Measurements from ENCODE around the gene SNX24.

DNA sequence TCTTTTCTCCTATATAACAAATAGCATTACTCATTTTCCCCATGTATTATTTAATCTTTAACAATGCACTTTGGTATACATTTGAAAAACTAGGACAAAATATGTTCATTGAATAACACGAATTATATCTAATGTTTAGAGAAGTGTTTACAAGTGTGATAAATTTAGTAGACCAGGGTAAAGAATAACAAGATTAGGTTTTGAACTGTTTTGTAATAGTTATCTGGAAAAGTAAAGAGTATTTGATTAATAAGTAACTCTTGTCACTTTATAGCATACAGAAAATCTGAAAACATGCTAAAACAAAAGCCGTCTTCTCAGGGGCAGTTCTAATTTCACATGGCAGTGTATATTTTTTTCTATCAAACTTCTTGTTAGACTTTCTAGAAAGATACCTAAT, 132.7 kb downstream of the SNX24 start:
- TF ChIP-seq, protein P1, sequence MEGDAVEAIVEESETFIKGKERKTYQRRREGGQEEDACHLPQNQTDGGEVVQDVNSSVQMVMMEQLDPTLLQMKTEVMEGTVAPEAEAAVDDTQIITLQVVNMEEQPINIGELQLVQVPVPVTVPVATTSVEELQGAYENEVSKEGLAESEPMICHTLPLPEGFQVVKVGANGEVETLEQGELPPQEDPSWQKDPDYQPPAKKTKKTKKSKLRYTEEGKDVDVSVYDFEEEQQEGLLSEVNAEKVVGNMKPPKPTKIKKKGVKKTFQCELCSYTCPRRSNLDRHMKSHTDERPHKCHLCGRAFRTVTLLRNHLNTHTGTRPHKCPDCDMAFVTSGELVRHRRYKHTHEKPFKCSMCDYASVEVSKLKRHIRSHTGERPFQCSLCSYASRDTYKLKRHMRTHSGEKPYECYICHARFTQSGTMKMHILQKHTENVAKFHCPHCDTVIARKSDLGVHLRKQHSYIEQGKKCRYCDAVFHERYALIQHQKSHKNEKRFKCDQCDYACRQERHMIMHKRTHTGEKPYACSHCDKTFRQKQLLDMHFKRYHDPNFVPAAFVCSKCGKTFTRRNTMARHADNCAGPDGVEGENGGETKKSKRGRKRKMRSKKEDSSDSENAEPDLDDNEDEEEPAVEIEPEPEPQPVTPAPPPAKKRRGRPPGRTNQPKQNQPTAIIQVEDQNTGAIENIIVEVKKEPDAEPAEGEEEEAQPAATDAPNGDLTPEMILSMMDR (IDR thresholded peaks at IDR 0.05): no peak
- TF ChIP-seq POLR2A (IDR thresholded peaks at IDR 0.05): no peak
